GM23338 (cell line): ENCODE data around the gene GPR183. TPM values are rescaled to one million over a fixed set of nuclear protein-coding genes. Genes with fewer than 3 reads are reported as not detected.

ENCODE experiments used
- ATAC-seq: fragments of 200-7000 bp; cut with Tn5 transposase; 3 replicates; pipeline ENCODE4 v1.9.1; 2020
- DNase-seq: peaks from one replicate; pipeline ENCODE4 v3.0.0-alpha.2; 2015; ENCODE audit warnings: low spot score
- H2AFZ ChIP-seq: fragments of 200-600 bp; sonication (generic); 2 replicates; pipeline ENCODE4 v1.8.0; 2016; ENCODE audit warnings: antibody characterized with exemption, mild to moderate bottlenecking, moderate library complexity
- H3F3A ChIP-seq: fragments of 200-600 bp; sonication (generic); replicated peaks from 2 replicates; pipeline ENCODE4 v1.8.0; 2017; ENCODE audit warnings: antibody characterized with exemption, mixed run types, low read depth
- H3K27ac ChIP-seq: fragments of 200-600 bp; sonication (generic); 2 replicates; pipeline ENCODE4 v1.6.1; 2016; ENCODE audit warnings: low read depth
- H3K27me3 ChIP-seq: fragments of 200-600 bp; sonication (generic); 2 replicates; pipeline ENCODE4 v1.8.0; 2016; ENCODE audit warnings: mild to moderate bottlenecking, mixed run types, moderate library complexity; ENCODE audit not compliant: insufficient read depth
- H3K36me3 ChIP-seq: fragments of 200-600 bp; sonication (generic); 2 replicates; pipeline ENCODE4 v1.8.0; 2016; ENCODE audit warnings: mild to moderate bottlenecking; ENCODE audit not compliant: insufficient read depth
- H3K4me1 ChIP-seq: fragments of 200-600 bp; sonication (generic); 2 replicates; pipeline ENCODE4 v1.8.0; 2016; ENCODE audit warnings: mild to moderate bottlenecking, moderate library complexity; ENCODE audit not compliant: insufficient read depth
- H3K4me2 ChIP-seq: fragments of 200-600 bp; sonication (generic); 2 replicates; pipeline ENCODE4 v1.7.1; 2017; ENCODE audit warnings: mixed run types
- H3K4me3 ChIP-seq: fragments of 200-600 bp; sonication (generic); 2 replicates; pipeline ENCODE4 v1.6.1; 2016; ENCODE audit warnings: mixed run types
- H3K79me2 ChIP-seq: fragments of 200-600 bp; sonication (generic); replicated peaks from 2 replicates; pipeline ENCODE4 v1.8.0; 2017; ENCODE audit warnings: mild to moderate bottlenecking; ENCODE audit not compliant: insufficient read depth
- H3K9me2 ChIP-seq: fragments of 200-600 bp; sonication (generic); 2 replicates; pipeline ENCODE4 v1.8.0; 2017; ENCODE audit not compliant: insufficient read depth
- H4K20me1 ChIP-seq: fragments of 200-600 bp; sonication (generic); replicated peaks from 2 replicates; pipeline ENCODE4 v1.8.0; 2017; ENCODE audit warnings: mild to moderate bottlenecking; ENCODE audit not compliant: insufficient read depth
- H3K27ac Mint-ChIP-seq: 2 replicates; pipeline ENCODE4 v1.8.0; 2020; ENCODE audit warnings: inconsistent platforms, mild to moderate bottlenecking, moderate library complexity, mixed read lengths
- H3K27me3 Mint-ChIP-seq: 3 replicates; pipeline ENCODE4 v1.8.0; 2022; ENCODE audit warnings: low read depth, mild to moderate bottlenecking, moderate library complexity, mixed read lengths, inconsistent platforms; ENCODE audit not compliant: insufficient read depth, poor library complexity
- H3K36me3 Mint-ChIP-seq: 3 replicates; pipeline ENCODE4 v1.8.0; 2021; ENCODE audit warnings: low read depth, mild to moderate bottlenecking, inconsistent platforms, moderate library complexity, mixed read lengths
- H3K4me1 Mint-ChIP-seq: 3 replicates; pipeline ENCODE4 v1.8.0; 2020; ENCODE audit warnings: mild to moderate bottlenecking, inconsistent platforms, mixed read lengths
- H3K4me3 Mint-ChIP-seq: 3 replicates; pipeline ENCODE4 v1.8.0; 2021; ENCODE audit warnings: moderate library complexity, mild to moderate bottlenecking, inconsistent platforms, mixed read lengths
- H3K9me3 Mint-ChIP-seq: 3 replicates; pipeline ENCODE4 v1.8.0; 2020; ENCODE audit warnings: moderate library complexity, mild to moderate bottlenecking, inconsistent platforms, mixed read lengths
- CREB1 ChIP-seq: fragments of 250-450 bp; sonication (Bioruptor Pico); IDR thresholded peaks from 2 replicates; pipeline ENCODE4 v1.5.0; 2020; ENCODE audit warnings: low read depth, mild to moderate bottlenecking, moderate library complexity
- EZH2phosphoT487 ChIP-seq: fragments of 200-600 bp; sonication (generic); IDR thresholded peaks from one replicate; pipeline ENCODE4 v1.8.1; 2018; ENCODE audit warnings: antibody characterized with exemption; ENCODE audit not compliant: unreplicated experiment
- JUNB ChIP-seq: IDR thresholded peaks from one replicate; pipeline ENCODE4 v1.6.1; 2016; ENCODE audit warnings: antibody characterized with exemption; ENCODE audit not compliant: unreplicated experiment
- NANOG ChIP-seq: IDR thresholded peaks from 2 replicates; pipeline ENCODE4 v1.6.1; 2016; ENCODE audit warnings: antibody characterized with exemption, borderline replicate concordance
- STAT1 ChIP-seq: IDR thresholded peaks from one replicate; pipeline ENCODE4 v1.6.1; 2016; ENCODE audit warnings: antibody characterized with exemption; ENCODE audit not compliant: unreplicated experiment
- ZNF331 ChIP-seq: fragments of 250-450 bp; sonication (Bioruptor Pico); IDR thresholded peaks from 2 replicates; pipeline ENCODE4 v1.5.0; 2020; ENCODE audit warnings: low read depth, mild to moderate bottlenecking, moderate library complexity
- polyA plus RNA-seq: library from polyadenylated mRNA; unstranded; fragments of >200 nt; fragmentation: Nextera tagmentation; extraction: Ambion mirVana; gene quantifications from 2 replicates; pipeline ENCODE4 v1.2.1, GENCODE V29; 2016
- total RNA-seq: library from RNA; depleted of rRNA; stranded (reverse); fragments of >200 nt; shearing (Covaris generic); gene quantifications from 2 replicates; pipeline ENCODE4 v1.2.3, GENCODE V29; 2014
- TF ChIP-seq, protein P1 (sequence below): IDR thresholded peaks from 2 replicates; pipeline ENCODE4 v1.6.1; 2016; ENCODE audit warnings: antibody characterized with exemption
- TF ChIP-seq, protein P2 (sequence below): IDR thresholded peaks from one replicate; pipeline ENCODE4 v1.6.1; 2018; ENCODE audit warnings: antibody characterized with exemption; ENCODE audit not compliant: unreplicated experiment
- TF ChIP-seq, protein P3 (sequence below), 2 experiments: fragments of 200-600 bp in 1 of 2; sonication (generic) in 1 of 2; conservative IDR thresholded peaks; 2 replicates each; pipeline versions ENCODE4 v1.5.1 to v1.6.1; 2016 to 2017; ENCODE audit warnings: antibody characterized with exemption in 2 of 2, low read depth in 2 of 2, mild to moderate bottlenecking in 2 of 2, moderate library complexity in 1 of 2
- TF ChIP-seq, protein P4 (sequence below): fragments of 250-450 bp; sonication (Bioruptor Pico); IDR thresholded peaks from 2 replicates; pipeline ENCODE4 v1.5.0; 2020; ENCODE audit warnings: mild to moderate bottlenecking, moderate library complexity

GPR183 gene
- total and polyA plus RNA-seq, 2 experiments from 2014 or later: 0.78 TPM; not detected in 1

DNA sequence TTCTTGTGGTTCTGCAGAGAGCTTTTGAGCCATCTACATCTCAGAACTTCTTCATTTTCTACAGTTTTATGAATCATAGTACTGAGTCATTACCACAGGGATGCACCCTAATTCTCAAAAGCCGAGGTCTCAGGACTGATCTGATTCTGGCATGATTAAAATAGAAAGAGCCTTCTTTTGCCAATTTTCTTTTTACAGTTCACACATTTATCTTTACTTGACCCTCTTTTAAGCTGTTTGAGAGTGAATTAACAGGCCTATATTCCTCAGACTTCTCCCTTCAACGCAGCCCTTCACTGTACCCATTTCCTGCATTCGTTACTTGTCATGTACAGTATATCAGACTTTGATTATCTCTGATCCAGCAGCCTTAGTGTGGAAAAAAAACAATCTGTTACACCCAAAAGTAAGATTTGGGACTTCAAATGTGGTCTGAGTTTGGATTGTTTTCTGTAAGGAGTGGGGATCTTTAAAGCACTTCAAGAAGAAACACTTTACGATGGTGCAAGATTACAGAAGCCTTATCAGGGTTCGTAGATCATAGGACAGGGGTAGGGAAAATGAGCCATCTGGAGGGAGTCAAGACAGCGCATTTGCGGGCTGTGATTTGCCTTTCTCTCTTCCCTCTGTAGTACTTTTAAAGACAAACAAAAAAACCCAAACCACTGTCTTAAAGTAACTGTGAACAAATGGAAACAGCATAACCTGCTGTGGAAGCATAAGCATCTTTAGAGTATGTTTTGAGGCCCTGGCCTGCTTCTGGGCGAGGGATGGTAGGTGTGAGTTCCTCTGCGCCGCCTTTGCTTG, 15.3 kb upstream of the GPR183 start (continued):
- TF ChIP-seq, protein P1, sequence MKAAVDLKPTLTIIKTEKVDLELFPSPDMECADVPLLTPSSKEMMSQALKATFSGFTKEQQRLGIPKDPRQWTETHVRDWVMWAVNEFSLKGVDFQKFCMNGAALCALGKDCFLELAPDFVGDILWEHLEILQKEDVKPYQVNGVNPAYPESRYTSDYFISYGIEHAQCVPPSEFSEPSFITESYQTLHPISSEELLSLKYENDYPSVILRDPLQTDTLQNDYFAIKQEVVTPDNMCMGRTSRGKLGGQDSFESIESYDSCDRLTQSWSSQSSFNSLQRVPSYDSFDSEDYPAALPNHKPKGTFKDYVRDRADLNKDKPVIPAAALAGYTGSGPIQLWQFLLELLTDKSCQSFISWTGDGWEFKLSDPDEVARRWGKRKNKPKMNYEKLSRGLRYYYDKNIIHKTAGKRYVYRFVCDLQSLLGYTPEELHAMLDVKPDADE: no peak
- TF ChIP-seq, protein P2, sequence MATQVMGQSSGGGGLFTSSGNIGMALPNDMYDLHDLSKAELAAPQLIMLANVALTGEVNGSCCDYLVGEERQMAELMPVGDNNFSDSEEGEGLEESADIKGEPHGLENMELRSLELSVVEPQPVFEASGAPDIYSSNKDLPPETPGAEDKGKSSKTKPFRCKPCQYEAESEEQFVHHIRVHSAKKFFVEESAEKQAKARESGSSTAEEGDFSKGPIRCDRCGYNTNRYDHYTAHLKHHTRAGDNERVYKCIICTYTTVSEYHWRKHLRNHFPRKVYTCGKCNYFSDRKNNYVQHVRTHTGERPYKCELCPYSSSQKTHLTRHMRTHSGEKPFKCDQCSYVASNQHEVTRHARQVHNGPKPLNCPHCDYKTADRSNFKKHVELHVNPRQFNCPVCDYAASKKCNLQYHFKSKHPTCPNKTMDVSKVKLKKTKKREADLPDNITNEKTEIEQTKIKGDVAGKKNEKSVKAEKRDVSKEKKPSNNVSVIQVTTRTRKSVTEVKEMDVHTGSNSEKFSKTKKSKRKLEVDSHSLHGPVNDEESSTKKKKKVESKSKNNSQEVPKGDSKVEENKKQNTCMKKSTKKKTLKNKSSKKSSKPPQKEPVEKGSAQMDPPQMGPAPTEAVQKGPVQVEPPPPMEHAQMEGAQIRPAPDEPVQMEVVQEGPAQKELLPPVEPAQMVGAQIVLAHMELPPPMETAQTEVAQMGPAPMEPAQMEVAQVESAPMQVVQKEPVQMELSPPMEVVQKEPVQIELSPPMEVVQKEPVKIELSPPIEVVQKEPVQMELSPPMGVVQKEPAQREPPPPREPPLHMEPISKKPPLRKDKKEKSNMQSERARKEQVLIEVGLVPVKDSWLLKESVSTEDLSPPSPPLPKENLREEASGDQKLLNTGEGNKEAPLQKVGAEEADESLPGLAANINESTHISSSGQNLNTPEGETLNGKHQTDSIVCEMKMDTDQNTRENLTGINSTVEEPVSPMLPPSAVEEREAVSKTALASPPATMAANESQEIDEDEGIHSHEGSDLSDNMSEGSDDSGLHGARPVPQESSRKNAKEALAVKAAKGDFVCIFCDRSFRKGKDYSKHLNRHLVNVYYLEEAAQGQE: no peak
- TF ChIP-seq, protein P3, sequence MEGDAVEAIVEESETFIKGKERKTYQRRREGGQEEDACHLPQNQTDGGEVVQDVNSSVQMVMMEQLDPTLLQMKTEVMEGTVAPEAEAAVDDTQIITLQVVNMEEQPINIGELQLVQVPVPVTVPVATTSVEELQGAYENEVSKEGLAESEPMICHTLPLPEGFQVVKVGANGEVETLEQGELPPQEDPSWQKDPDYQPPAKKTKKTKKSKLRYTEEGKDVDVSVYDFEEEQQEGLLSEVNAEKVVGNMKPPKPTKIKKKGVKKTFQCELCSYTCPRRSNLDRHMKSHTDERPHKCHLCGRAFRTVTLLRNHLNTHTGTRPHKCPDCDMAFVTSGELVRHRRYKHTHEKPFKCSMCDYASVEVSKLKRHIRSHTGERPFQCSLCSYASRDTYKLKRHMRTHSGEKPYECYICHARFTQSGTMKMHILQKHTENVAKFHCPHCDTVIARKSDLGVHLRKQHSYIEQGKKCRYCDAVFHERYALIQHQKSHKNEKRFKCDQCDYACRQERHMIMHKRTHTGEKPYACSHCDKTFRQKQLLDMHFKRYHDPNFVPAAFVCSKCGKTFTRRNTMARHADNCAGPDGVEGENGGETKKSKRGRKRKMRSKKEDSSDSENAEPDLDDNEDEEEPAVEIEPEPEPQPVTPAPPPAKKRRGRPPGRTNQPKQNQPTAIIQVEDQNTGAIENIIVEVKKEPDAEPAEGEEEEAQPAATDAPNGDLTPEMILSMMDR (conservative IDR thresholded peaks at IDR 0.05; ENCODE audit: low read depth in 2 of 2): no peak
- TF ChIP-seq STAT1 (no peak), EZH2phosphoT487 (no peak), JUNB (no peak), ZNF331 (CRISPR knock-in tag) (no peak)

DNA sequence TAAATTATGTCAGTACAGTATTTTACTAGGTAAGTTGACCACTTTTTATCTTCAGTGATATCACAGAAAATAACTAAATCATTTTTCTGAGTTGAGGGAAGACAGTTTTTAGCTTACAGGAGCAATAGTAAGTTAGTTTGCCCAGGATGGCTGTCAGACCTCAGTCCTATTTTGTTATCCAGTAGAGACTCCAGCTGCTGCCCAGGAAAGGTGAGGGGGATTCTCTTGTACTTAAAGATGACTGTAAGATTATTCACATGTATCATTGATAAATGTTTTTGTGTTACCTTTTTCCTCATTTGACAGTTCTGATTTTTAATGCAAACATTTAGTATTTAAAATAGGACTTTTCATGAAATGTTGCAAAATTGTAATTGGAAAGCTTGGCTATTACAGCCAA, 14.5 kb upstream of the GPR183 start:
- Mint-ChIP-seq H3K4me1 (no peaks in the 10 kb centered on the region), H3K36me3 (peaks cover 7% of the 10 kb centered on the region), H3K4me3 (no peak overlapping the region), H3K27ac (no peak overlapping the region), H3K27me3 (no peaks in the 10 kb centered on the region), H3K9me3 (no peaks in the 10 kb centered on the region)
- Histone ChIP-seq H4K20me1 (peaks cover 3% of the 10 kb centered on the region; the same call in 1 of the 2 replicates), H3K27ac (no peak overlapping the region), H3K27me3 (no peaks in the 10 kb centered on the region), H3K79me2 (0 out of 2 replicates have a peak, but pooled peaks cover 1% of the 10 kb centered on the region), H3F3A (no peaks in the 10 kb centered on the region), H2AFZ (no peak overlapping the region), H3K4me1 (no peaks in the 10 kb centered on the region), H3K4me3 (no peak overlapping the region), H3K4me2 (no peak overlapping the region), H3K9me2 (no peaks in the 10 kb centered on the region), H3K36me3 (peaks cover 7% of the 10 kb centered on the region; the same call in 1 of the 2 replicates)
- no peak for DNase-seq
- ATAC-seq: no peak
- no peak for TF ChIP-seq NANOG
- no peak for TF ChIP-seq CREB1 (CRISPR knock-in tag)
- no peak for TF ChIP-seq STAT1
- no peak for TF ChIP-seq EZH2phosphoT487
- TF ChIP-seq, protein P4, sequence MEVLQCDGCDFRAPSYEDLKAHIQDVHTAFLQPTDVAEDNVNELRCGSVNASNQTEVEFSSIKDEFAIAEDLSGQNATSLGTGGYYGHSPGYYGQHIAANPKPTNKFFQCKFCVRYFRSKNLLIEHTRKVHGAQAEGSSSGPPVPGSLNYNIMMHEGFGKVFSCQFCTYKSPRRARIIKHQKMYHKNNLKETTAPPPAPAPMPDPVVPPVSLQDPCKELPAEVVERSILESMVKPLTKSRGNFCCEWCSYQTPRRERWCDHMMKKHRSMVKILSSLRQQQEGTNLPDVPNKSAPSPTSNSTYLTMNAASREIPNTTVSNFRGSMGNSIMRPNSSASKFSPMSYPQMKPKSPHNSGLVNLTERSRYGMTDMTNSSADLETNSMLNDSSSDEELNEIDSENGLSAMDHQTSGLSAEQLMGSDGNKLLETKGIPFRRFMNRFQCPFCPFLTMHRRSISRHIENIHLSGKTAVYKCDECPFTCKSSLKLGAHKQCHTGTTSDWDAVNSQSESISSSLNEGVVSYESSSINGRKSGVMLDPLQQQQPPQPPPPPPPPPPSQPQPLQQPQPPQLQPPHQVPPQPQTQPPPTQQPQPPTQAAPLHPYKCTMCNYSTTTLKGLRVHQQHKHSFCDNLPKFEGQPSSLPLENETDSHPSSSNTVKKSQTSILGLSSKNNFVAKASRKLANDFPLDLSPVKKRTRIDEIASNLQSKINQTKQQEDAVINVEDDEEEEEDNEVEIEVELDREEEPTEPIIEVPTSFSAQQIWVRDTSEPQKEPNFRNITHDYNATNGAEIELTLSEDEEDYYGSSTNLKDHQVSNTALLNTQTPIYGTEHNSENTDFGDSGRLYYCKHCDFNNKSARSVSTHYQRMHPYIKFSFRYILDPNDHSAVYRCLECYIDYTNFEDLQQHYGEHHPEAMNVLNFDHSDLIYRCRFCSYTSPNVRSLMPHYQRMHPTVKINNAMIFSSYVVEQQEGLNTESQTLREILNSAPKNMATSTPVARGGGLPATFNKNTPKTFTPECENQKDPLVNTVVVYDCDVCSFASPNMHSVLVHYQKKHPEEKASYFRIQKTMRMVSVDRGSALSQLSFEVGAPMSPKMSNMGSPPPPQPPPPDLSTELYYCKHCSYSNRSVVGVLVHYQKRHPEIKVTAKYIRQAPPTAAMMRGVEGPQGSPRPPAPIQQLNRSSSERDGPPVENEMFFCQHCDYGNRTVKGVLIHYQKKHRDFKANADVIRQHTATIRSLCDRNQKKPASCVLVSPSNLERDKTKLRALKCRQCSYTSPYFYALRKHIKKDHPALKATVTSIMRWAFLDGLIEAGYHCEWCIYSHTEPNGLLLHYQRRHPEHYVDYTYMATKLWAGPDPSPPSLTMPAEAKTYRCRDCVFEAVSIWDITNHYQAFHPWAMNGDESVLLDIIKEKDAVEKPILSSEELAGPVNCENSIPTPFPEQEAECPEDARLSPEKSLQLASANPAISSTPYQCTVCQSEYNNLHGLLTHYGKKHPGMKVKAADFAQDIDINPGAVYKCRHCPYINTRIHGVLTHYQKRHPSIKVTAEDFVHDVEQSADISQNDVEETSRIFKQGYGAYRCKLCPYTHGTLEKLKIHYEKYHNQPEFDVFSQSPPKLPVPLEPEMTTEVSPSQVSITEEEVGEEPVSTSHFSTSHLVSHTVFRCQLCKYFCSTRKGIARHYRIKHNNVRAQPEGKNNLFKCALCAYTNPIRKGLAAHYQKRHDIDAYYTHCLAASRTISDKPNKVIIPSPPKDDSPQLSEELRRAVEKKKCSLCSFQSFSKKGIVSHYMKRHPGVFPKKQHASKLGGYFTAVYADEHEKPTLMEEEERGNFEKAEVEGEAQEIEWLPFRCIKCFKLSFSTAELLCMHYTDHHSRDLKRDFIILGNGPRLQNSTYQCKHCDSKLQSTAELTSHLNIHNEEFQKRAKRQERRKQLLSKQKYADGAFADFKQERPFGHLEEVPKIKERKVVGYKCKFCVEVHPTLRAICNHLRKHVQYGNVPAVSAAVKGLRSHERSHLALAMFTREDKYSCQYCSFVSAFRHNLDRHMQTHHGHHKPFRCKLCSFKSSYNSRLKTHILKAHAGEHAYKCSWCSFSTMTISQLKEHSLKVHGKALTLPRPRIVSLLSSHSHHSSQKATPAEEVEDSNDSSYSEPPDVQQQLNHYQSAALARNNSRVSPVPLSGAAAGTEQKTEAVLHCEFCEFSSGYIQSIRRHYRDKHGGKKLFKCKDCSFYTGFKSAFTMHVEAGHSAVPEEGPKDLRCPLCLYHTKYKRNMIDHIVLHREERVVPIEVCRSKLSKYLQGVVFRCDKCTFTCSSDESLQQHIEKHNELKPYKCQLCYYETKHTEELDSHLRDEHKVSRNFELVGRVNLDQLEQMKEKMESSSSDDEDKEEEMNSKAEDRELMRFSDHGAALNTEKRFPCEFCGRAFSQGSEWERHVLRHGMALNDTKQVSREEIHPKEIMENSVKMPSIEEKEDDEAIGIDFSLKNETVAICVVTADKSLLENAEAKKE (CRISPR knock-in tag): no peak
